AG08396 (cell line): ENCODE data around the gene PDE4D.

ENCODE experiments used
- DNase-seq: peaks from one replicate; pipeline ENCODE4 v3.0.0; 2012; ENCODE audit warnings: low spot score, mixed read lengths

PDE4D gene

DNA sequence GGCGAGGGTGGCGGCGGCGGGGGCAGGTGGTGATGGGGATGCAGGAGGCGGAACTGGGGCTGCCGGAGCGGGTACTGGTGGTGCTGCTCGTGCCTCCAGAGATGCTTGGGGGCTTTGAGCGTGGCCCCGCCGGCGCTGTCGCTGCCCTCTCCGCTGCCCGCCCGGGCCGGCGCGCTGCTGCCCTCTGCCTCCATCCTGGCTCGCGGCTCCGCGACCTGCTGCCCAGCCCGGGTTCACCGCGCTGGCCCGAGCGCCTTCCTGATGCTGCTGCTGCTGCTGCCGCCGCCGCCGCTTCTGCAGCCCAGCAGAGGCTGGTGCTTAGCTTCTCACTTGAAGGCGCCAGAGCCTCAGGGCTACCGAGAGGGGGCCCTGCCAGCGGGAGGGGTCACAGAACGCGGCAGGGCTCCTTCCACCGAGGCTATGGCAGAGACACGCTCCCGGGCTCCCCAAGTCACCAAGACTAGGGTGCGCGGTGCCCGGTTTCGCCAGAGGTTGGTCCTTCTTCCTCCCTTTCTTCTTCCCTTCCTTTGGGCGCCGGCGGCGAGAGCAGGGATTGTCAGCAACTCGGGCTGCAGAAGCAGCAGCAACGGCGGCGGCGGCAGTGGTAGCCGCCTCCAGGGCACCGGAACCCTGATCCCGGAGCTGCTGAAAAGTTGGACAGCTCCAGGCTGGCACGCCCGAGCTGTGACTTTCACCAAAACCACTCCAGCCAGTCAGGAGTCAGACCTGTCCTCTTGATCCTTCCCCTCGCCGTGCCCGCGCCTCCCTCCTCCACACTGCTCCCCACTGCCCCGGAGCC lies at the start of gene PDE4D:
PDE4D (minus strand) TSS at position 298 of the 799 bp plus-strand sequence.
- DNase-seq = peak; percentile 69

DNA sequence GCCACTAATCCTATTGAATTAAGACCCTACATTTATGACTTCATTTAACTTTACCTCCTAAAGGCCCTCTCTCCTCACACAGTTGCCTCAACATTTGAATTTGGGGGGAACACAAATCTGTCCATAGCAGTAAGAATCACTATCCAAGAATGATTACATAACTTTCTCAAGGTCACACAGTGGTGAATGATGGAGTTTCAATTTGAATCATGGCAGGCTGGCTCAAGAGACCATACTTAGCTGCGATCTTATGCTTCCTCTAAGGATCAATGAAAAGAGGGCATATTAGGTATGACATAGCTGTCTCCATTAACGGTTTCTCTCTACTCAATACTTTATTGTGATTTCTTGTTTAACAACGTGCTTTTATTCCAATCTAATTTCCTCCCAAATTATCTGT lies 44.1 kb upstream of the PDE4D start:
- DNase-seq = no peak

DNA sequence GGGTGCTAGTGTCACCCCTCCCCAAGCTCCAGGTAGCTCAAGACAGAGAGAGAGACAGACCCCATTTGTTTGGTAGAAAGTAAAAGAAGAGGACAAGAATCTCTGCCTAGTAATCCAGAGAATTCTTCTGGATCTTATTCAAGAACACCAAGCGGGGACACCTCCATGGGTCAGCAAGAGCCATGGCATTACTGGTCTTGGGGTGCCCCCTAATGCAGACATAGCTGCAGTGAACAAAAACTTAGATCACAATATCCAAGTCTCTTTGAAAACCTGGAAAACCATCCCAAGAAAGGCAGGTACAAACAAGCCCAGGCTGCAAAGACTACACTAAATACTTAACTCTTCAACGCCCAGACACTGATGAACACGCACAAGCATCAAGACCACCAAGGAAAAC lies 29.9 kb upstream of the PDE4D start:
- no peak for DNase-seq

- no peak for DNase-seq
Measured at GRCh38 chr5:59922220-59922619, 28.7 kb upstream of the PDE4D start.

DNA sequence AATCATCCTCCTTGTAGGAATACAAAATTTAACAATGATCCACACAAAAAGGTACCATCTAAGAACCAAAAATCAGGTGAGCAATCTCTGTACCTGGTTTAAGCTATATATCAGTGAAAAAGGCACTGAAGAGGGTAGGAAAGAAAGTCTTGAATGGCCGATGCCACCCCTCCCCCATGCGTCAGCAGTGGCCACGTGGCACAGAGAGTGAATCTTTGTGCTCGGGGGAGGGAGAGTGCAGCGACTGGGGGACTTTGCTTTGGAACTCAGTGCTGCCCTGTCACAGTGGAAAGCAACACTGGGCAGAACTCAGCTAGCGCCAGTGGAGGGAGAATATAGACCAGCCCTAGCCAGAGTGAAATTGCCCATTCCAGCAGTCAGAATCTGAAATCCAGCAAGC lies 28.3 kb upstream of the PDE4D start:
- no peak for DNase-seq

DNA sequence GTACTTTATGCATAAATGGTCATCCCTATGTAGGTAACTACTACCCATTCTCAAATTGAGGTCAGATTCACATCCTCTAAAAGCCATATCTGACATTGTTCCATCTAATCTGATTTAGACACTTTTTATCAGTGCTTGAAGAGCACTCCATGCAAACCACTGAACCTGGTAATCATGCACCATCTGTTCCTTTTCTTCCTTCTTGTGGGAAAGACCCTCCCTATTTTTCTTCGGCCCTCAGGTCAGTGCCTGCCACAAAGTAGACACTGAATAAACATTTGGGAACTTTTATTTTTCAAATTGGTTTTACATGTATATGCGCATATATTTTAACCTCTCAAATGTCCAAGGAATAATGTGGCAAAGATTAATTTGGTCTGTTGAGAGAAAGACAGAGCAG lies 26.0 kb upstream of the PDE4D start:
- DNase-seq = no peak

GRCh38 chr5:59917121-59917520 lies 23.6 kb upstream of the PDE4D start:
- DNase-seq = no peak

DNA sequence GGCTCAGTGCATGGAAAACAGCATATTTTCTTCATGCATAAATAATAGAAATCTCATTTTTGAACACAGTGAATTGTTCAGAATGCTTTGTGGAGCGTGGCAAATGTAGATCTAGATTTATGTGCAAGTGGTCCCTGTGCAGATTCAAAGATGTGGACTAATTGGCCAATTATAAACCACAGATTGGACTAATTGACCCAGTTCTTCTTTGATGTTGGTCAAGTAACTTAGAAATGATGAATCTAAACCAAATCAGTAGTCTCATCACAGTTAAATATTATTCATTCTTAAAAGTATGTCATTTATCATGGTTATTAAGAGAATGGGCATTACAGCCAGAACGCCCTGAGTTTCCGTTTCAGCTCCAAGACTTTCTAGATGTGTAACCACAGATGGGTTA lies 11.7 kb upstream of the PDE4D start:
- DNase-seq = no peak

DNA sequence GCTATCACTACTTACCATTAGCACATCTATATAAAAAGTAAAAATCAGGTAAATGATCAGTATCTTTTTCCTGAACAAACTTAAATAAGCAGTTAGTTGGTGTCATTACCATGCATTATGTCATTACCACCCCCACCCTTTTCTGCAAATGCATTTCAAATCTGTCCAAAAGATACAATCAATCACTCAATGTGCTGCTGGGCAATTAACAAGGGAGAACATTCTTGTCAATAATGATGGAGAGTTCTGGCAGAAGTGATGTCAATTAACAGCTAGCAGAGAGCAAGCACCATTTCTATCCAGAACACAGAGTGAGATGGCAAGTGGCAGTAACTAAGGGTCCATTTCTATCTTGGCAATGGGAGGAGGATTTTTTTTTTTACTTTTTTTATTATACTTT lies 3.5 kb upstream of the PDE4D start:
- DNase-seq = no peak

DNA sequence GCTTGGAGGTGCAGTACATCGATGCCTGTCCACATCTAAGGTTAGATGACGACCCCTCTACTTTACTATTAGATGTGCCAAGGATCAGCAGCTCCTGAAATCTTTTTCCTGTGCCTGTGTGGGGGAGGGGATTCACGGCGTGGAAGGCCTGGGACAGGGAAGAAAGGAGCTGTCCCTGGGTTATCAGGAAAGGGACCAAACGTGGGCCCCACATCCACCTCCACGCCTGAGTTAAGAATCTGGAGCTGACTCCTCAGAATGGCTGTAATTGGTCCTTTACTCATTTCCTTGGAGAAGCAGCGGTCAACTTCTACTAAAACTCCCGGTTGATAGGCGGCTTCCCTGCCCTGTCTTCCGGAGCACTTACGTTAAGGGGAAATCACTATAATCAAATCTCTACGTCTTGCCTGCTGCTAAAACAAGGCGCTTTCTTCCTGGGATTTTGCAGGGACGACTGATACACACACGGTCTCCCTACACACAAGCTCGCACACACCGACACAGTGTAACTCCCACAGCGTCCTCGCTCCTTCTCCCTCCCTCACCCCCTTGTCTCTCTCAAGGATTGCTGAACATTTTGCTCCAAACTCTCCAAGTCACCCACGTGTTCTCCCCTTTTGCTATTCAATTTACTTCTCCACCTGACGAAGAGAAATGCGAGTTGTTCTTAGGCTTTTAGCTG lies 1.4 kb downstream of the PDE4D start:
- DNase-seq = no peak

DNA sequence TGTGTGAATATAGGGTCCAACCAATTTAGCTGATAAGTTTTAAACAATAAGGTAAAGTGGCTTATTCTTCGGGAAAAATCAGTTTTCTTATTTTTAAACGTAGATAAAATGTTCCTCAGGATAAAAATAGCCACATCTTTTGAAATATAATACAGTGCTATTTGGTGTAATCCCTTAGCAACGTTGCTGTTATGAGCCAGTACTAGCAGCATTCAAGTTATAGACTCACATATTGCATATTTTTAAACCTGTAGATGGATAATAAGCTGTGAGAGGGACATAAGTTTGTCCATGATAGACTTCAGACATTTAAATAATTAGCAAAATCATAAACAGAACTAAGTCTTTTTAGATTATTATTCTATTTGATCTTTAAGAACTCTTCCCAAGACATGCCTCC lies 6.3 kb downstream of the PDE4D start:
- DNase-seq = no peak

- DNase-seq = no peak
Measured at GRCh38 chr5:59874675-59875074, 18.9 kb downstream of the PDE4D start.

DNA sequence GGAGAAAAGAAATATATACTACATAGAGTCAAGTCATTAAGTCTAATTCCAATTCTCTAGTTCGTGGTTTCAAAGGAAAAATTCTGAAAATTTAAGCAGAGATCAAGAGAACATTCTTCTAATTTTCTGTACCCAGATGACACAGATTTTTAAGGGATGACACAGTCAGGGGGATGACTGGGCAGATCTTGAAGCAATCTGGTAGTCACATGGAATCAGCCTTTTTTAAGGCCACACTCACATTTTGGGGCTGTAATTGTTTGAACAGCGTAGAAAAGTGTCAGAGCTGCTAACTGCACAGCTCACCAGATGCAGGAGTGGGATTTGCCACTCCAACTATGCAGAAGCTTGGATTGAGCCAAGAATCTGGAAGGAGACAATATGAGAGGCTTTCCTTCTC lies 20.4 kb downstream of the PDE4D start:
- peak; percentile 26 for DNase-seq

- DNase-seq = no peak
Measured at GRCh38 chr5:59866661-59867060, 26.9 kb downstream of the PDE4D start.

DNA sequence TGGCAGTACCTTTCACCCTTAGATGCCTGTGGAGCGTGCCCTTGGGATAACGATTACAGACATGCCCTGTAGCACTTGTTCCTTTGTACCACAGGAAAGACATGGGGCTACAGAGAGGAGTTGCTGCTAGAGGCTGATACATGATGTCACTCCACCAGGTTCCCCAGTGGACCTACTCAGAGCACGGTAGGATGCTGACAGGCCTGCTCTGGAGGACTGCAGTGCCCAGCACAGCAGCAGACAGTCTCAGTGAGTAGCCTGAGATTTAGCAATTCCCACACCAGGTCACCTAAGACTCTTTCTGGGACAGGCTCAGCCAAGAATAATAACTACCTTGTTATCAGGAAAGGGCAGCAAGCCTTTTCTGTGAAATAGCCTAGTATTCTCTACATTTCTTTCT lies 28.8 kb downstream of the PDE4D start:
- no peak for DNase-seq

- no peak for DNase-seq
Measured at GRCh38 chr5:59863777-59864176, 29.7 kb downstream of the PDE4D start.

DNA sequence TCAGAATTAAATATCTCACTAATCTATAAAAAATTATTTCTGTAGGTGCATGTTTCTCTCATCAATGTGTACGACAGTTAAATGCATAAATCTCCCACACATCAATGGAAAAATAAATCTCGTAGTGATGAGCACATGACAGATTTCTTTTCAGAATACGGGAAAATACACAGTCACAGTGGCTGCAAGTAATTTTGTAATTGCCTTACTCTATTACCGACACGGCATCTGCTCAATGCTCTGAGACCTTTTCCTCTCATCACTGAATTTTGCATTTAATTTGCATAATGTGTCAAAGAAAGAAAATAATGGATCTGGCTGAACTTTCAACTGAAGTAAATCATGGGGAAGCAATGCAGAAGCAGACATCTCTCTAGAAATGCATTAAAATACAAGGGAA lies 37.2 kb downstream of the PDE4D start:
- no peak for DNase-seq

- DNase-seq = no peak
Measured at GRCh38 chr5:59850766-59851165, 42.8 kb downstream of the PDE4D start.

DNA sequence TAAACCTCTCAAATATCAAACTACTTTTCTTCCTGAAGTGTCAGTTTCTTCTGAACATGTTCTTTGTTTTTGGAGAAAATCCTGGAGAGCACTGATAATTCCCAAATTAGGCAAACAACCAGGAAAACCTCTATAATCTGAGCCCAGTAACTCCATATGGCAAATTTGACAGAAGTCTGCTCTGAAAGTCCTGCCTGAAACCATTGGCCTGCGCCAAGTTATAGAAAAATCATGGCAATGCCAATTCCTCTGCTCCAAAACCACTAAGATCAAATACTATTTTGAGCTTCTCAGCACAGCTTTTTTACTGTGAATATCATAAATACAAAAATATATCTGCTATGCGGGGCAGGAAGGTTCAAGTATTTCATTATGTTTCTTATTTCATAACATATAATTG lies 45.9 kb downstream of the PDE4D start:
- DNase-seq = no peak

DNA sequence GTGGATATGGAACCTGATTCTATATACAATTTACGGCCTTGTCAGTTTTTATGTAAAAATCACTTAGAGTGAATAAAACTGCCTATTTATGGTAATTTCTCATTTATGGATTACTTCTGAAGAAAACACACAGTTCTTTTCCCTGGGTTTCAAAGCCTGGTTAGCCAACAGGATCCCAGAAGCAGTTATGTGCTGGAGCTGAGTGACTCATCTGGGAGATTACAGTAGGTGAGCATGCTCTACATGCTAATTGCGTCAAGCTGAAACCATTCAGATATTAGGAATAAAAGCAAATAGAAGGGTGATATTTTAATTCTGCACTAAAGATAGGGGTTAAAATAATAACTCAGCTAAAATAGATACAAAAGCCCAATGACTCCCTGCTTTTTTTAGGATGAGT lies 47.8 kb downstream of the PDE4D start:
- DNase-seq = no peak

DNA sequence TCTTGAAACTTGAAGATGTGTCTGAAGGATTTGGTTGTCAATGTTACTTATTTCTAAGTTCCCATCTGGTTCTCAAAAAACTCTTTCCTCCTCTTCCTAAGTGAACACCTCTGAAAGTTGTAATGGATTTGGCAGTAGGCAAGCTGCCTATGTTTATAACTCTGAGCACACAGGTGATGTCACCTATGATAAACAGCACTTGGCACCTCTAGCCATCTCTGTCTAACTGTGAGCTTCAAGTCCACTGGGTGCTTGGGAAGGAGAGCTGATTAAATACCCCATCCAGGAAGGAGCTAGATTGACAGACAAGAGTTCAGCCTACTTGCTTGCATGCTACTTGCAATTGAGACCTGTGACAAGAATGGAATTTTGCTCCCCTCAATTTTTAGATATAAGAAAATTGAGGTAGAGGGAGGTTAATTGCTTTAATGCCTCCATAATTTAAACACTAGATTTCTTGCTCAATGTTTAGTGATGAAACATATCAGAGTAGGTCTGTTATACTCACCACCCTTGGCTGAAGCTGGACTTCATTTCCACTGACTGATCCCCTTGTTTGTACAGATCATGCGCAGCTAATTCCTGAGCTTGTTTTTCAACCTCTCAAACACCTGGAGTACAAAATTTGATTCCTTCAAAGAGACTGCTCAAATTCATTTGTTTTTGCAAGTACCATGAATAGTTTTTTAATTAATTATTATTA lies 49.9 kb downstream of the PDE4D start:
- DNase-seq = no peak

DNA sequence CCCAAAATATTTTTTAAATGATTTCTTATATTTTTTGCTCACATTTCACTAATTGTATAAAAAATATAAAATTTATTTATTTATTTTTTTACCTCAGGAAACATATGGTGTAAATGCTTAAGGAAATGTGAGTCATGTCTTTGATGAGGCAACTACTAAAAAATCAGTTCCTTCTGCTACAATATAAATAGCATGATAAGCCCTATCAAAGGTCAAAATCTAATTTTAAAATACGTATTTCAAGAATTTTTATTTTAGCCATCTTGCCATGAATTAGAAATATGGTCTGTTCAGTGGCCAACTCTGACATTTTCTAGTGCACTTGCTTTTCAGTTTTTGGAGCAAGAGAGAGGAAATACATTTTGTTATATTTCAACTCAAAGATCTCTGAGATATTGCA lies 50.5 kb downstream of the PDE4D start:
- no peak for DNase-seq

DNA sequence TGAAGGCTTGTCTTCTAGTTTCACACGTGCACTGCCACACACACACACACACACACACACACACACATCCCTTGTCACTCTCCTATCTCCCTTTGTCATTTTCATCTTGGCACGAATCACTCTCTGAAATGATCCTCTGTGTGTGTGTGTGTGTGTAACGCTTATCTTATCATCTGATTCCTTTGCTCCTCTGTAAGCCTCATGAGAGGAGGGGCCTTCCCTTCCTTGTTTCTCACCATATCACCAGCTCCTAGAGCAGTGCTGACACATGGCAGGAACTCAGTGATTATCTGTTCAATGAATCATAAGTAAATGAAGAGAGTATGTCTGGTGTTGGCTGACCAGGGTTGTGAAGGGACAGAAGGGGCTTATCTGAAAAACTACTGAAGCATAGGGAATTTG lies 53.3 kb downstream of the PDE4D start:
- no peak for DNase-seq
